ENCODE data around the gene COLEC11. TPM values are rescaled to one million over a fixed set of nuclear protein-coding genes. Genes with fewer than 3 reads are reported as not detected.
"Not testable (repeated sequence)": the region's sequence is repeated elsewhere in the genome, so short reads cannot be mapped to it uniquely, and the experiment has no call there.

The COLEC11 gene
- total and polyA plus RNA-seq, 2 donors from 2014 or later: 7.6 to 34.6 TPM

DNA sequence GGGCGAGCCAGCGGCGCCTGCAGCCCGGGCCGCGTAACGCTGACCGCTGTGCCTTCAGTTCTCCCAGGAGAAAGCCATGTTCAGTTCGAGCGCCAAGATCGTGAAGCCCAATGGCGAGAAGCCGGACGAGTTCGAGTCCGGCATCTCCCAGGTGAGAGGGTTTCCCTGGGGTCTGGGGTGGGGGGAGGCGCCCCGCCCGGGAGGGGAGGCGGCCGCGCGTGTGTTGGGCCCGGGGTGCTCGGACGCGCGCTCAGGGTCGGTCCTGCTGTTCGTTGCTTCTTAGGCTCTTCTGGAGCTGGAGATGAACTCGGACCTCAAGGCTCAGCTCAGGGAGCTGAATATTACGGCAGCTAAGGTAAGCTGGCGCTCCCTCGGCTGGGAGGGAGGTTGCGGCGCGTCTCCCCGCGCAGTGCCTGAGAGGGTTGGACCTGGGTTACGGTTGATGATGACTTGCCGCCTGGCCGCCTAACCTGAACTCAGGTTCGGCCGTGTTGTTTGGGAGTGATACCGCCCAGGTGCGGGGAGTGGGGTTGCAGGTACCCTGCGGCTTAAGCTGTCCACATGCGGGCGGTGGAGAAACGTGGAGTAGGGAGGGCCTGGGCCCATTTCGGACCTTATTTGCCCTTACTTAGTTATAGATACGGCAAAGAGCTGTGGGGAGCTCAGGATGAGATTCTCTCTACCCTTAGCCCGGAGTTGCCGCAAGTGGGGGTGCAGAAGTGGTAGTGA, 19.2 kb upstream of the COLEC11 start:
- TF ChIP-seq, protein P1, sequence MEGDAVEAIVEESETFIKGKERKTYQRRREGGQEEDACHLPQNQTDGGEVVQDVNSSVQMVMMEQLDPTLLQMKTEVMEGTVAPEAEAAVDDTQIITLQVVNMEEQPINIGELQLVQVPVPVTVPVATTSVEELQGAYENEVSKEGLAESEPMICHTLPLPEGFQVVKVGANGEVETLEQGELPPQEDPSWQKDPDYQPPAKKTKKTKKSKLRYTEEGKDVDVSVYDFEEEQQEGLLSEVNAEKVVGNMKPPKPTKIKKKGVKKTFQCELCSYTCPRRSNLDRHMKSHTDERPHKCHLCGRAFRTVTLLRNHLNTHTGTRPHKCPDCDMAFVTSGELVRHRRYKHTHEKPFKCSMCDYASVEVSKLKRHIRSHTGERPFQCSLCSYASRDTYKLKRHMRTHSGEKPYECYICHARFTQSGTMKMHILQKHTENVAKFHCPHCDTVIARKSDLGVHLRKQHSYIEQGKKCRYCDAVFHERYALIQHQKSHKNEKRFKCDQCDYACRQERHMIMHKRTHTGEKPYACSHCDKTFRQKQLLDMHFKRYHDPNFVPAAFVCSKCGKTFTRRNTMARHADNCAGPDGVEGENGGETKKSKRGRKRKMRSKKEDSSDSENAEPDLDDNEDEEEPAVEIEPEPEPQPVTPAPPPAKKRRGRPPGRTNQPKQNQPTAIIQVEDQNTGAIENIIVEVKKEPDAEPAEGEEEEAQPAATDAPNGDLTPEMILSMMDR (IDR thresholded peaks at IDR 0.05; ENCODE audit: borderline replicate concordance, extremely low read depth, insufficient read depth): no peak
- FAIRE-seq (no peak), DNase-seq (peak in 1 of 5 donors; percentile 77)
- Histone ChIP-seq H3K4me3 (ENCODE audit: low read length in 3 of 3) (peak overlapping the region; percentile 63 to 90 (median 88)), H3K9me3 (ENCODE audit: control insufficient read depth in 2 of 3, insufficient read depth in 1 of 3, low read length in 3 of 3) (no peaks in the 10 kb centered on the region), H3K9ac (ENCODE audit: low read length in 3 of 3) (peak overlapping the region; percentile 71 to 98 (median 97)), H3K27me3 (ENCODE audit: control insufficient read depth, insufficient read depth, low read length) (no peaks in the 10 kb centered on the region), H3K36me3 (ENCODE audit: control insufficient read depth in 2 of 3, insufficient read depth in 3 of 3, low read length in 3 of 3) (peaks cover 12 to 35% (median 18%) of the 10 kb centered on the region in 3 donors), H3K4me1 (ENCODE audit: control insufficient read depth in 2 of 3, insufficient read depth in 2 of 3, low read depth in 1 of 3, low read length in 3 of 3) (peaks cover 0 to 11% (median 10%) of the 10 kb centered on the region in 3 donors), H3K27ac (ENCODE audit: low read depth in 2 of 2, low read length in 2 of 2) (peak overlapping the region; percentile 88 to 93)
- intact Hi-C loops (cut with DNase I): no loop called here

DNA sequence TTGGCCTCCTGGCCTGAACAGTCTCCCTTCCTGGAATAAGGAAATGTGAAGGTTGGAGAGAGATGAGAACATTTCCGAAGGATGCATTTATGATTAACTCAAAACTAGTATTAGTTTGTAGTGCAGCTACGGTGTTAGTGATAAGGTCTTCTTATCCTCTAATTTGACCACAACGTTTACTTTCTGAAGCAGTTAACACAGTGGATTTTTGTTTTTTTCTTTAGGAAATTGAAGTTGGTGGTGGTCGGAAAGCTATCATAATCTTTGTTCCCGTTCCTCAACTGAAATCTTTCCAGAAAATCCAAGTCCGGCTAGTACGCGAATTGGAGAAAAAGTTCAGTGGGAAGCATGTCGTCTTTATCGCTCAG, 18.7 kb upstream of the COLEC11 start:
- Histone ChIP-seq H3K4me3 (ENCODE audit: low read length in 3 of 3) (peak overlapping the region; percentile 63 to 90 (median 88)), H3K9ac (ENCODE audit: low read length in 3 of 3) (peak overlapping the region; percentile 71 to 98 (median 97)), H3K36me3 (ENCODE audit: control insufficient read depth in 2 of 3, insufficient read depth in 3 of 3, low read length in 3 of 3) (peaks cover 12 to 40% (median 23%) of the 10 kb centered on the region in 3 donors), H3K4me1 (ENCODE audit: control insufficient read depth in 2 of 3, insufficient read depth in 2 of 3, low read depth in 1 of 3, low read length in 3 of 3) (peaks cover 0 to 11% (median 10%) of the 10 kb centered on the region in 3 donors)
- FAIRE-seq; H3K9me3 ChIP-seq (ENCODE audit: control insufficient read depth in 2 of 3, insufficient read depth in 1 of 3, low read length in 3 of 3); intact Hi-C loops (cut with DNase I); DNase-seq; H3K27me3 ChIP-seq (ENCODE audit: control insufficient read depth, insufficient read depth, low read length); H3K27ac ChIP-seq (ENCODE audit: low read depth in 2 of 2, low read length in 2 of 2): not testable (repeated sequence)

DNA sequence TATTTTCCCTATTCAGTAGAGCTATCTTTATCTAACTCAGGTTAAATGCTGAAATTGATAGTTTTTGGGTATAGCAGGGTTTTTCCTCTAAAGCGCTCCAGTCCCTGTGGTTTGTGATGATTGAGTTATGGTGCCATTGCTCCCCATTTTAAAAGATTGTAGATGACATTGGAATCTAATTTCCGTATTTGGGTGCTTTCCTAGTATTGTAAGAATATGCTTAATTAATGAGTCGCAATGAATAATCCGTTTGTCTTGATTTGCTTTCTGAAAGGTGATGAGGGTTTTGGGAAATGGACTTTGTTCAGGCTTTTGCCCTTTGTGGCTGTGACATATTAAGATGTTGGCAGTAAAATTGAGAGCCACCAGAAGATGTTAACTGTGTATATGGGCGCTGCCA, 15.9 kb upstream of the COLEC11 start:
- TF ChIP-seq, protein P1 (IDR thresholded peaks at IDR 0.05; ENCODE audit: borderline replicate concordance, extremely low read depth, insufficient read depth): no peak
- H3K36me3 ChIP-seq (ENCODE audit: control insufficient read depth in 2 of 3, insufficient read depth in 3 of 3, low read length in 3 of 3): peaks cover 12 to 40% (median 32%) of the 10 kb centered on the region in 3 donors
- FAIRE-seq (no peak), DNase-seq (no peak)
- H3K4me3 ChIP-seq (ENCODE audit: low read length in 3 of 3): no peak overlapping the region
- no peaks in the 10 kb centered on the region for H3K9me3 ChIP-seq (ENCODE audit: control insufficient read depth in 2 of 3, insufficient read depth in 1 of 3, low read length in 3 of 3)
- no peaks in the 10 kb centered on the region for H3K27me3 ChIP-seq (ENCODE audit: control insufficient read depth, insufficient read depth, low read length)
- no peak overlapping the region for H3K27ac ChIP-seq (ENCODE audit: low read depth in 2 of 2, low read length in 2 of 2)
- intact Hi-C loops (cut with DNase I): no loop called here
- peaks cover 0 to 11% (median 10%) of the 10 kb centered on the region in 3 donors for H3K4me1 ChIP-seq (ENCODE audit: control insufficient read depth in 2 of 3, insufficient read depth in 2 of 3, low read depth in 1 of 3, low read length in 3 of 3)
- H3K9ac ChIP-seq (ENCODE audit: low read length in 3 of 3): no peak overlapping the region

DNA sequence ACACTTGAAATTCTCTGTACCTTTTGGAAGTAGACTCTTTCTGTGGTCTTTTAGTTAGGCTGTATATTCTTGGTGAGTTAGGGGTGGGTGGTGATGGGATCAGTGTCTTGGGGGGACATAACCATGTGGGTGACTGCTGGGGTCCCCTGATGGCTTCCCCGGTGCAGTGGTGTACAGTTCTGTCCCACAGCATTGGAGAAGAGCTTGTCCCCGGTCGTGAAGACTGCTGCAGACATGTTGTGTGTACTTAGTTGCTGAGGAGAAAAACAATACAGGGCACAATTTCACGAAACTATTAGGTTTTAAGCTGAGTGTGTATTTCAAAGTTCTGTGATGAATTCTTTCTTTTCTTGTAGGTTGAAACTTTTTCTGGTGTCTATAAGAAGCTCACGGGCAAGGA, 14.5 kb upstream of the COLEC11 start:
- TF ChIP-seq, protein P1 (IDR thresholded peaks at IDR 0.05; ENCODE audit: borderline replicate concordance, extremely low read depth, insufficient read depth): no peak
- Histone ChIP-seq H3K27ac (ENCODE audit: low read depth in 2 of 2, low read length in 2 of 2) (no peak overlapping the region), H3K36me3 (ENCODE audit: control insufficient read depth in 2 of 3, insufficient read depth in 3 of 3, low read length in 3 of 3) (peaks cover 12 to 40% (median 34%) of the 10 kb centered on the region in 3 donors), H3K4me3 (ENCODE audit: low read length in 3 of 3) (no peak overlapping the region), H3K27me3 (ENCODE audit: control insufficient read depth, insufficient read depth, low read length) (no peaks in the 10 kb centered on the region), H3K9ac (ENCODE audit: low read length in 3 of 3) (no peak overlapping the region), H3K9me3 (ENCODE audit: control insufficient read depth in 2 of 3, insufficient read depth in 1 of 3, low read length in 3 of 3) (no peaks in the 10 kb centered on the region), H3K4me1 (ENCODE audit: control insufficient read depth in 2 of 3, insufficient read depth in 2 of 3, low read depth in 1 of 3, low read length in 3 of 3) (peaks cover 0 to 14% (median 6%) of the 10 kb centered on the region in 3 donors)
- intact Hi-C loops (cut with DNase I): no loop called here
- DNase-seq (no peak), FAIRE-seq (no peak)

Data from kidney (tissue), 14 donors.